GM19238 (cell line): ENCODE results near the gene HHIPL1.

Experiments
- DNase-seq: peaks from one replicate; pipeline ENCODE4 v3.0.0; 2011; ENCODE audit warnings: low spot score; ENCODE audit not compliant: insufficient read length

HHIPL1 gene

GRCh38 chr14:99716091-99716849 lies 71.3 kb downstream of the HHIPL1 start:
- no peak for DNase-seq

GRCh38 chr14:99716850-99717681 lies 72.1 kb downstream of the HHIPL1 start:
- no peak for DNase-seq

DNA sequence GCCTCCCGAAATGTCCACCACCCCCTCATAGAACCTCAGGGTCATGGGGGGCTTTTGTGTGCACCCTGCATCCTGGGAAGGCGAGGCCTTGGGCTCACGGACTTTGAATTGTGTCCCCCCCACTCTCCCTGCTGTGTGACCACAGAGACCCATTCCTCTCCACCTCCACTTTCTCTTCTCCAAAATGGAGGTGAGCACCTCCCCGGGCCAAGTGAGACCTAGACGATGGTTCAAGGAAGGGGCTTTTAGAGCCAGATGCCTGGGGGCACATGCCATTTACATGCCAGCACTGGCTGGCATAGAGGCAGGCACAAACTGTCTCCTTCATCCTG lies 72.7 kb downstream of the HHIPL1 start:
- no peak for DNase-seq

- DNase-seq = no peak
Measured at GRCh38 chr14:99718031-99718810, 73.3 kb downstream of the HHIPL1 start.

- no peak for DNase-seq
Measured at GRCh38 chr14:99718811-99719192, 73.9 kb downstream of the HHIPL1 start.

- no peak for DNase-seq
Measured at GRCh38 chr14:99720941-99721791, 76.2 kb downstream of the HHIPL1 start.

- DNase-seq = no peak
Measured at GRCh38 chr14:99721792-99722516, 77.0 kb downstream of the HHIPL1 start.

- no peak for DNase-seq
Measured at GRCh38 chr14:99722741-99723140, 77.8 kb downstream of the HHIPL1 start.

DNA sequence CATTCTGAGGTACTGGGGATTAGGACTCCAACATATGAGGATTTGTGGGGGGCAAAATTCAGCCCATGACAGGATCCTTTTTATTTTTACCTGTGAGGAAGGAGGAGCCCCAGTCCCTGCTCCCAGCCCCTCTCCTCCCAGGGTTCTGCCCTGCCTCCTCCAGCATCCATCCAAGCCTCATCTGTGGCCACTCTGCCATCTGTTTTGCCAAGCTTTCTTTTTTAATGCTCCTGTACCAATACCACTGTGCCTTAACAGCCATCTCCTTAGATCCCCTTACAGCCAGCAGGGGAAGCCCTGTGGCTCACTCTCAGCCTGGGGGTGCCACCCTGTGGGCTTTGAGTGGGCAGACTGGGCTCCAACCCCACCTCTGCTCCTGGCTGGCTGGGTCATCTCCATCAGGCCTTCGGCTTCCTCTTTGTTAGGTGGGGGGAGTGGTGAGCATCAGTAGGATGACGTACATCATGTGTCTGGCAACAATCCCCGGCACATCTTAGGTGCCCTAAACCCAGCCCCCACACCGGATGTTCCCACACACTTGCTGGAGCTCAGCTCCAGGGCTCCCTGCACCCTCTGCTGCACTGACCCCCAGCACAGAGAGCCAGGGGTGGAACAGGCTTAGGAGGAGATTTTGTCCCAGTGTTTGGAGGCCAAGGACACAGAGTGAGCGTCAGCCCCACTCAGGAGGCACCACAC lies 79.4 kb downstream of the HHIPL1 start:
- DNase-seq = no peak

DNA sequence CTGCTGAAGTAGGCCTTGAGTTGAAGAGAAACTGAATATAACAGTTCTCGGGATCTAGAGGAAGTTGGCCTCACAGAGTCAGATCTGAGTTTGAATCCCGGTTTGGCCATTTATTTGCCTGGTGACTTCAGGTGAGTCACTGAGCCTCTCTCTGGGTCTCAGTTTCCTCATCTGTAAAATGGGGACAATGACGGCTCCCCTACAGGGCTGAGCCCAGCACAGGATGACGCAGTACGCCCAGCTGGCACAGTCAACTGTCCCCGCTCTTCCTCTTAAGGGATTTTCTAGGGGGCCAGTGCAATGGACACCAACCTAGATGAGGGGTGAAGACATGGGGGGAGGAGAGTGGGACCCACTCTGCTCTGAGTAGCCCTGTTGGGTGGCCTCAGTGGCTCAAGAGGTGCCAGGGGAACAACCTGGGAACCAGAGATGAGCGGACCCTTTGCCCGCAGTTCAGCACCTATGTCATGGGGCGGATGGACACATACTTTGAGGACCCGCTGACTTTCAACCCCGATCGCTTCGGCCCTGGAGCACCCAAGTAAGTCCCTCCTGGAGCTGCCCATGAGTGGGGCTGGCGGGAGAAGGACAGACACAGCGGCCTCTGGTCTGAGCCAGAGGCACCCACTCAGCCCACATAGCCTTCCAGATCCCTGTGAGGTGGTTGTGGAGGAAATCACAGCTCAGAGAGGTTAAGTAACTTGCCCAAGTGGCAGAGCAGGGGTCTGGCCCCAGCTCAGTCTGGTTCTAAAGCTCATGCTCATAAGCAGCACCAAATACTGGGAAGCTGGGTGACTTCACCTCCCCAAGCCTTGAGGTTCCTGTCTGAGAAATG lies 80.2 kb downstream of the HHIPL1 start:
- no peak for DNase-seq

GRCh38 chr14:99725774-99726537 lies 81.0 kb downstream of the HHIPL1 start:
- no peak for DNase-seq

GRCh38 chr14:99726538-99727095 lies 81.7 kb downstream of the HHIPL1 start:
- no peak for DNase-seq

DNA sequence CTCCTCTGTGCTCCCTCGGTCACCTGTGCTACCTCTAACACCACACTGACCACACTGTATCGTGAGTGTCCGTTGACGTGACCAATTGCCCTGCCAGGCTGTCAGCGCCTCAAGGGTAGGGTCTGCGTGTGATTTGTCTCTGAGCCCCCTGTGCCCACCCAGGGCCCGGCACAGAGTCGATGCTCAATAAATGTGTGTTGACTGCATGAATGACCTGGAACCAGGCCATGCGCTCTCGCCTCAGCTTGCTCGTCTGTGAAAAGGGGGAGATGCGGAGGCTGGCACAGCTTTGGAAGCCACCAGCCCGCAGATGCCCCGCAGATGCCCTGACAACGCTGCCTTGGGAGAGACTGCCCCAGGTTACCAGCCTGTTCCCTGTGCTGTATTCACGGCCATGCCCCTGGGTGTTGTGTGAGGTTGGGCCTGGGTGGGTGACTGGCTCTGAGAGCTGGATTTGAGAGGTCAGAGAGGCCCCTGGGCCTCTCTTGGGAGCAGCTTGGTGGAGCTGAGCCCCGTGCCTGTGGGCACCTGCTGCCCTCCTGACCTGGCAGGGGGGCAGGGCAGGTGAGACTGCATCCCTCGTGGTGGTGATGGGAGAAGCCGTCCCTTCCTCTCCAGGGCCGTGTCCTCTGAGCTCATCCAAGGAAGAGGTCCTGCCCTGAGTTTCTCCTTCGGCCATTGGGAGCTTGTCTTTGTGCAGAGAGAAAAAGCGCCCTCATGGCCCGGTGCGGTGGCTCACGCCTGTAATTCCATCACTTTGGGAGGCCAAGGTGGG lies 82.4 kb downstream of the HHIPL1 start:
- DNase-seq = no peak

DNA sequence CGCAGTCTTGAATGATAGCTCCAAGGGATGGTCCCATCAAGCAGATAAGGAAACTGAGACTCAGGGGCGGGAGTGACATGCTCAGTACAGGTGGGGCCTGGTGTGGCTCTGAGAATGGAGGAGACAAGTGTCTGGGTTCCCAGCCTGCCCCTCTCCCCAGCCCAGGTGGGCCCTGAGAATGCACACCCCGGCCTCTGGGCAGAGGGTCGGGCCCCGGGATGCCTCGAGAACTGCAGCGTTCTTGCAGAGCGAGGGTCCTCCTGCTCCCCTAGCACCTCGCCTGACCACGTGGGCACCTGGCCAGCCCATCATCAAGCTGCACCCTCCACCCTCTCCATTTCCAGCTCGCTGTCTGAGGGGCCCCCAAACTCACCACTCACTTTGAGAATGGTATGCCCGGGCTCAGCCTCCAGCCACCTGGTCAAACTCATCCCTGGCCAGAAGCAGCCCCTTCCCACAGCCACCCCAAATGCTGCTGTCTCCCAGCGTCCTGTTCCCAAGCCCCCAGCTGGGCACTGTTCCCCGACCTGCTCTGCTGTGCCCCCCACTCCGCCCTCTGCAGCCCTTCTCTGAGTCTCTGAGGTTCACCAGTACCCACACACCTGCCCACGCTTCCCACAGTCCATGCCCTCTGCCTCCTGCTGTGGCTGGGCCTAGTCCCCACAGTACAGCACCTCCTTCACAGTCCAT lies 83.4 kb downstream of the HHIPL1 start:
- no peak for DNase-seq

DNA sequence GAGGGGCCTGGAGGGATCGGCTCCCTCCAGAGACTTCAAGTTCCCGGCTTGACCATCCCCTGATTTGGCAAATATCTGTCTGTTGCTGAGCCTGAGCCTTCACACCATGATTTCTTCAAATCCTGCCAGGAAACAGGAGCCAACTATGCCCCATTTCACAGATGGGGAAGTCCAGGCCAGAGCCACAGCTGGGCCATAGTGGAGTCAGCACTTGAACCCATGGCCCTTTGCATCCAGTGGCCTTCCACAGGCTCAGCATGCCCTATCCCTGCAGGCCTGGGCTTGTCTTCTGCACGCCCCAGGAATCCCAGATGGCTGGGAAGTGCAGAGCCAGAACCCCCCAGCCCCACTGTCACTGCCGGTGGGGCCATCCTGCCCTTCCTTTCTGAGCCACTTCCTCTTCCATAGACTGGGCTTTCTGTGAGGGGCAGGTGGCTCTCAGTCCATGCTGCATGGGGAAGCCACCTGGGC lies 84.1 kb downstream of the HHIPL1 start:
- DNase-seq = no peak
